Naive thymus-derived CD4-positive, alpha-beta T cell (primary cell): ENCODE data around the gene ERC1. TPM values are rescaled to one million over a fixed set of nuclear protein-coding genes. Genes with fewer than 3 reads are reported as not detected.

Experiments
- ATAC-seq: fragments of 150-1000 bp; cut with Tn5 transposase; 2 replicates; pipeline ENCODE4 v1.10.0; 2021; ENCODE audit warnings: mild to moderate bottlenecking, moderate library complexity
- CTCF ChIA-PET: fragments of 350-600 bp; sonication (Branson Sonifier 250); formaldehyde crosslinking; loops from one replicate; lab custom pipeline; 2021; ENCODE audit warnings: antibody characterized with exemption; lab: Charles Lee
- POLR2A ChIA-PET: fragments of 350-600 bp; sonication (Branson Sonifier 250); formaldehyde crosslinking; loops from one replicate; lab custom pipeline; 2021; ENCODE audit warnings: antibody characterized with exemption, inconsistent platforms; lab: Charles Lee
- DNase-seq, 9 donors: peaks; one replicate each; pipeline versions ENCODE4 v3.0.0 to v3.0.0-alpha.2; 2020 to 2022; ENCODE audit warnings: mixed read lengths in 1 of 9
- H3K27ac ChIP-seq: one replicate; pipeline ENCODE4 v1.7.0; 2013; ENCODE audit warnings: mild to moderate bottlenecking, low read depth, low read length, moderate library complexity
- H3K27me3 ChIP-seq, 2 donors: one replicate each; pipeline ENCODE4 v1.7.0; 2013; ENCODE audit warnings: low read length in 2 of 2, mild to moderate bottlenecking in 2 of 2, moderate library complexity in 2 of 2; ENCODE audit not compliant: control insufficient read depth in 2 of 2, insufficient read depth in 2 of 2
- H3K36me3 ChIP-seq, 3 experiments: 1 replicate in 2 of 3; 2 replicates in 1 of 3; pipeline ENCODE4 v1.7.0; 2013; ENCODE audit warnings: low read length in 3 of 3, mild to moderate bottlenecking in 3 of 3, moderate library complexity in 1 of 3; ENCODE audit not compliant: insufficient read depth in 3 of 3, control insufficient read depth in 2 of 3
- H3K4me1 ChIP-seq, 2 donors: one replicate each; pipeline ENCODE4 v1.7.0; 2013; ENCODE audit warnings: low read length in 2 of 2, mild to moderate bottlenecking in 2 of 2, moderate library complexity in 1 of 2; ENCODE audit not compliant: control insufficient read depth in 2 of 2, insufficient read depth in 2 of 2
- H3K4me3 ChIP-seq: 2 replicates; pipeline ENCODE4 v1.7.0; 2013; ENCODE audit warnings: mild to moderate bottlenecking, low read length
- H3K9me3 ChIP-seq, 3 experiments: 1 replicate in 2 of 3; 2 replicates in 1 of 3; pipeline ENCODE4 v1.7.0; 2013; ENCODE audit warnings: low read length in 3 of 3; ENCODE audit not compliant: control insufficient read depth in 2 of 3
- H3K27ac Mint-ChIP-seq, 9 donors: one replicate each; pipeline ENCODE4 v1.8.0; 2020 to 2022; ENCODE audit warnings: mixed read lengths in 9 of 9, mild to moderate bottlenecking in 8 of 9, moderate library complexity in 5 of 9, inconsistent platforms in 2 of 9
- H3K27me3 Mint-ChIP-seq, 5 donors: one replicate each; pipeline ENCODE4 v1.8.0; 2021 to 2022; ENCODE audit warnings: mixed read lengths in 5 of 5, mild to moderate bottlenecking in 1 of 5
- H3K36me3 Mint-ChIP-seq, 5 donors: one replicate each; pipeline ENCODE4 v1.8.0; 2020 to 2022; ENCODE audit warnings: mixed read lengths in 5 of 5, mild to moderate bottlenecking in 3 of 5, inconsistent platforms in 1 of 5
- H3K4me1 Mint-ChIP-seq, 7 donors: one replicate each; pipeline ENCODE4 v1.8.0; 2020 to 2022; ENCODE audit warnings: mixed read lengths in 7 of 7, mild to moderate bottlenecking in 3 of 7, inconsistent platforms in 1 of 7
- H3K4me3 Mint-ChIP-seq, 10 donors: one replicate each; pipeline ENCODE4 v1.8.0; 2020 to 2022; ENCODE audit warnings: mild to moderate bottlenecking in 10 of 10, mixed read lengths in 10 of 10, moderate library complexity in 6 of 10, inconsistent platforms in 2 of 10
- H3K9me3 Mint-ChIP-seq, 11 donors: one replicate each; pipeline ENCODE4 v1.8.0; 2020 to 2022; ENCODE audit warnings: mixed read lengths in 11 of 11, mild to moderate bottlenecking in 4 of 11, inconsistent platforms in 1 of 11, moderate library complexity in 1 of 11
- intact Hi-C, 2 donors: fragments of 100-400 bp; cut with micrococcal nuclease; formaldehyde crosslinking; loops; one replicate each; pipeline ENCODE4 v1.15.1; 2023
- polyA plus RNA-seq, 2 donors: library from polyadenylated mRNA; unstranded; fragments of 300-500 nt; fragmentation: Illumina TruSeq; gene quantifications; one replicate each; pipeline ENCODE4 v1.2.3, GENCODE V29; 2021
- total RNA-seq, 6 experiments: library from RNA in 5 of 6; stranded (reverse) in 5 of 6; gene quantifications; 1 replicate in 5 of 6; 2 replicates in 1 of 6; pipeline ENCODE4 v1.2.3 and lab custom pipeline; 2021 to 2026

The ERC1 gene
- total and polyA plus RNA-seq, 7 experiments from 2014 or later: 15.9 to 62.0 (median 51.5) TPM

DNA sequence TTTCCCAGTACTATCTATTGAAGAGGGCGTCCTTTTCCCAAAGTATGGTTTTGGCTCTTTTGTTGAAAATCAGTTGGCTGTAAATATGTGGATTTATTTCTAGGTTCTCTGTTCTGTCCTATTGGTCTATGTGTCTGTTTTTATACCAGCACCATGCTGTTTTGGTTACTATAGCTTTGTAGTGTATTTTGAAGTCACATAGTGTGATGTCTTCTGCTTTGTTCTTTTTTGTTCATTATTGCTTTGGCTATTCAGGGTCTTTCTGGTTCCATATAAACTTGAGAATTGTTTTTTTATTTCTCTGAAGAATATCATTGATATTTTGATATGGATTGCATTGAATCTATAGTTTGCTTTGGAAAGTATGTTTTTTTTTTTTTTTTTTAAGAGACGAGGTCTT, 67.4 kb downstream of the ERC1 start:
- Histone ChIP-seq H3K27me3 (no peaks in the 10 kb centered on the region), H3K4me1 (no peaks in the 10 kb centered on the region), H3K9me3 (peaks cover 0 to 22% (median 2%) of the 10 kb centered on the region in 3 experiments), H3K27ac (no peak overlapping the region), H3K36me3 (peaks cover 0 to 3% (median 0%) of the 10 kb centered on the region in 3 experiments), H3K4me3 (no peak overlapping the region)
- DNase-seq (no peak), ATAC-seq (no peak)
- POLR2A ChIA-PET: no interaction called here
- H3K4me1 Mint-ChIP-seq: peaks cover 0 to 37% (median 21%) of the 10 kb centered on the region in 7 donors
- H3K4me3 Mint-ChIP-seq: peak overlapping the region in 1 of 10 donors; percentile 8
- no peaks in the 10 kb centered on the region for H3K27me3 Mint-ChIP-seq
- peaks cover 0 to 54% (median 26%) of the 10 kb centered on the region in 11 donors for H3K9me3 Mint-ChIP-seq
- CTCF ChIA-PET: no interaction called here
- H3K36me3 Mint-ChIP-seq: peaks cover 27 to 61% (median 47%) of the 10 kb centered on the region in 5 donors
- H3K27ac Mint-ChIP-seq: no peak overlapping the region
- intact Hi-C loops: no loop called here

DNA sequence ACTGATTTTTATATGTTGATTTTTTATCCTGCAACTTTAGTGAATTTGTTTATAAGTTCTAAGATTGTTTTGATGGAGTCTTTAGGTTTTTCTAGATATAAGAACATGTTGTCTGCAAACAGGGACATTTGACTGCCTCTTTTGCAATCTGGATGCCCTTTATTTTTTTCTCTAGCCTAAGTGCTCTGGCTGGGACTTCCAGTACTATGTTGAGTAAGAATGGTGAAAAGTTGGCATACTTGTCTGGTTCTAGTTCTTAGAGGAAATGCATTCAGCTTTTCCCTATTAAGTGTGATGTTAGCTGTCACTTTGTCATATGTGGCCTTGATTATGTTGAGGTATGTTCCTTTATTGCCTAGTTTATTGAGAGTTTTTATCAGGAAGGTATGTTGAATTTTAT, 68.1 kb downstream of the ERC1 start:
- POLR2A ChIA-PET: no interaction called here
- CTCF ChIA-PET: no interaction called here
- Histone ChIP-seq H3K4me3 (no peak overlapping the region), H3K9me3 (peaks cover 0 to 28% (median 8%) of the 10 kb centered on the region in 3 experiments), H3K27me3 (no peaks in the 10 kb centered on the region), H3K27ac (no peak overlapping the region), H3K4me1 (no peaks in the 10 kb centered on the region), H3K36me3 (peaks cover 0 to 3% (median 0%) of the 10 kb centered on the region in 3 experiments)
- no peaks in the 10 kb centered on the region for H3K27me3 Mint-ChIP-seq
- no peak overlapping the region for H3K4me3 Mint-ChIP-seq
- ATAC-seq (no peak), DNase-seq (no peak)
- peaks cover 0 to 32% (median 18%) of the 10 kb centered on the region in 7 donors for H3K4me1 Mint-ChIP-seq
- peaks cover 0 to 61% (median 32%) of the 10 kb centered on the region in 11 donors for H3K9me3 Mint-ChIP-seq
- H3K36me3 Mint-ChIP-seq: peaks cover 32 to 69% (median 54%) of the 10 kb centered on the region in 5 donors
- H3K27ac Mint-ChIP-seq: no peak overlapping the region
- intact Hi-C loops: no loop called here

DNA sequence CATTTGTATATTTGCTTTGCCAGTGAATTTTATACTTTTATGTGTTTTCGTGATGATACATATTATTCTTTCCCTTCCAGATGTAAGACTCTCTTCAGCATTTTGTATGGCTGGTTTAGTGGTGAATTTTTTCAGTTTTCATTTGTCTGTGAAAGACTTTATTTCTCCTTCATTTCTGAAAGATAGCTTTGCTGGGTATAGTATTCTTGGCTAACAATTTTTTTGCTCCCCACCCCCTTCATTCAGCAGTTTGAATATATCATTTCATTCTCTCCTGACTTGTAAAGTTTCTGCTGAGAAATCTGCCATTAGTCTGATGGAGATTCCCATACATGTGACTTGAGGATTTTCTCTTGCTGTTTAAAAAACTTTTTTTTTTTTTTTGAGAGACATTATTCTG, 72.8 kb downstream of the ERC1 start:
- Histone ChIP-seq H3K4me1 (no peaks in the 10 kb centered on the region), H3K36me3 (peaks cover 0 to 3% (median 0%) of the 10 kb centered on the region in 3 experiments), H3K9me3 (peaks cover 0 to 27% (median 8%) of the 10 kb centered on the region in 3 experiments), H3K4me3 (no peak overlapping the region), H3K27me3 (no peaks in the 10 kb centered on the region), H3K27ac (no peak overlapping the region)
- H3K27me3 Mint-ChIP-seq: no peaks in the 10 kb centered on the region
- ChIA-PET POLR2A (no interaction called here), CTCF (no interaction called here)
- DNase-seq (no peak), ATAC-seq (no peak)
- intact Hi-C loops: no loop called here
- peaks cover 0 to 35% (median 18%) of the 10 kb centered on the region in 7 donors for H3K4me1 Mint-ChIP-seq
- peaks cover 9 to 64% (median 31%) of the 10 kb centered on the region in 11 donors for H3K9me3 Mint-ChIP-seq
- H3K27ac Mint-ChIP-seq: no peak overlapping the region
- H3K36me3 Mint-ChIP-seq: peaks cover 32 to 62% (median 60%) of the 10 kb centered on the region in 5 donors
- no peak overlapping the region for H3K4me3 Mint-ChIP-seq

DNA sequence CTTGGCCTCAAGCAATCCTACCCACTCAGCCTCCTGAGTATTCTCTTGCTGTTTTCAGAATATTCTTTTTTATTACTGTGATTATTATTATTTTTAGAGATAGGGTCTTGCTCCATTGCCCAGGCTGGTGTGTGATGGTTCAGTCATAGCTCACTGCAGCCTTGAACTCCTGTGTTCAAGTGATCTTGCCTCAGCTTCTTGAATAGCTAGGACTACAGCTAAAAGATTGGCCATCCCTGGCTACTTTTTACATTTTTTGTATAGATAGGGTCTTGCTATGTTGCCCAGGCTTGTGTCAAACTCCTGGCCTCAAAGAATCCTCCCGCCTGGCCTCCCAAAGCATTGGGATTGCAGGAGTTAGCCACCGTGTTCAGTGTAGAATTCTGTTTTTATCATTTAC, 73.3 kb downstream of the ERC1 start:
- ChIA-PET POLR2A (no interaction called here), CTCF (no interaction called here)
- Histone ChIP-seq H3K9me3 (peaks cover 0 to 26% (median 8%) of the 10 kb centered on the region in 3 experiments), H3K4me3 (no peak overlapping the region), H3K4me1 (no peaks in the 10 kb centered on the region), H3K27me3 (no peaks in the 10 kb centered on the region), H3K27ac (no peak overlapping the region), H3K36me3 (peaks cover 0 to 3% (median 0%) of the 10 kb centered on the region in 3 experiments)
- DNase-seq (no peak), ATAC-seq (no peak)
- H3K36me3 Mint-ChIP-seq: peaks cover 27 to 58% (median 55%) of the 10 kb centered on the region in 5 donors
- no peaks in the 10 kb centered on the region for H3K27me3 Mint-ChIP-seq
- peaks cover 0 to 34% (median 19%) of the 10 kb centered on the region in 7 donors for H3K4me1 Mint-ChIP-seq
- intact Hi-C loops: no loop called here
- H3K4me3 Mint-ChIP-seq: no peak overlapping the region
- peaks cover 9 to 59% (median 28%) of the 10 kb centered on the region in 11 donors for H3K9me3 Mint-ChIP-seq
- no peak overlapping the region for H3K27ac Mint-ChIP-seq

DNA sequence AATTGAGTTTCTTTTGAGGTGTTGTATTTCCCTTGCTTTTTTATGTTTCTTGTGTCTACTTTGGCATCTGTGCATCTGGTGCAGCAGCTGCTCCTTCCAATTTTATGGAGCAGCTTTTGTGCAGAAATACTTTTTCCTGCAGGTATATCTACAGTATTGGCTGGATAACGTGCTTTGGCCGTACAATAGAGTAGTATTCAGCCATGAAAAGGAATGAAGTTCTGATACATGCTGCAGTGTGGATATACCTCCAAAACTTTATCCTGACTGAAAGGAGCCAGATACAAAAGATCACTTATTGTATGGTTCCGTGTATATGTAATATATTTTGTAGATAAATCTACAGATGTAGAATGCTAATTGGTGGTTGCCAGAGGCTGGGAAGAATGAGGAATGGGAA, 74.6 kb downstream of the ERC1 start:
- peaks cover 8 to 47% (median 23%) of the 10 kb centered on the region in 11 donors for H3K9me3 Mint-ChIP-seq
- Histone ChIP-seq H3K4me1 (no peaks in the 10 kb centered on the region), H3K9me3 (peaks cover 0 to 26% (median 8%) of the 10 kb centered on the region in 3 experiments), H3K27ac (no peak overlapping the region), H3K27me3 (no peaks in the 10 kb centered on the region), H3K36me3 (peaks cover 0 to 3% (median 0%) of the 10 kb centered on the region in 3 experiments), H3K4me3 (no peak overlapping the region)
- no peak overlapping the region for H3K4me3 Mint-ChIP-seq
- intact Hi-C loops: no loop called here
- DNase-seq (no peak), ATAC-seq (no peak)
- CTCF ChIA-PET: interaction anchor here (0.6 kb wide), 1 partner anchor 52 kb away, joined by 3 read pairs; no protein-coding TSS in a partner anchor
- H3K36me3 Mint-ChIP-seq: peaks cover 26 to 49% (median 47%) of the 10 kb centered on the region in 5 donors
- H3K27me3 Mint-ChIP-seq: no peaks in the 10 kb centered on the region
- POLR2A ChIA-PET: interaction anchor here (0.6 to 0.8 kb wide), 2 partner anchors 46 to 51 kb away, joined by 3 read pairs; no protein-coding TSS in a partner anchor
- no peak overlapping the region for H3K27ac Mint-ChIP-seq
- peaks cover 2 to 38% (median 23%) of the 10 kb centered on the region in 7 donors for H3K4me1 Mint-ChIP-seq

DNA sequence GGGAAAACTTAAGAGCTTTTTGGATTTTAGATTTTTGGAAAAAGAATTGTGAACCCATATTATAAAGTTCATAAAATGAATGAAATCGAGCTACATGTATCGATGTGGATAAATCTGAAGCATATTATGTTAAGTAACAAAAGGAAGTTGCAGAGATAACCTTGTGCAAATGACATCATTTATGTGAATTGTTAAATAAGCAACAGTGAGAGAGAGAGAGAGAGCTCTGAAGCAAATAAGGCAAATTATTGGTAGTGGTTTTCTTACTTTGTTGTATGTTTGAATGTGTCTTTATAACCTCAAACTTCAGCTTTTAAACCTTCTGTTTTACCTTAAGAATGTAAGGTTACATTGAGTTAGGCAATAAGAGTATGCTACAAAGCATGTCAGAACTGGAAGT, 78.8 kb downstream of the ERC1 start:
- Histone ChIP-seq H3K27ac (no peak overlapping the region), H3K27me3 (no peaks in the 10 kb centered on the region), H3K9me3 (no peaks in the 10 kb centered on the region), H3K36me3 (no peaks in the 10 kb centered on the region), H3K4me3 (no peak overlapping the region), H3K4me1 (no peaks in the 10 kb centered on the region)
- POLR2A ChIA-PET: no interaction called here
- intact Hi-C loops: no loop called here
- peaks cover 0 to 9% (median 4%) of the 10 kb centered on the region in 11 donors for H3K9me3 Mint-ChIP-seq
- no peaks in the 10 kb centered on the region for H3K27me3 Mint-ChIP-seq
- peaks cover 4 to 41% (median 26%) of the 10 kb centered on the region in 7 donors for H3K4me1 Mint-ChIP-seq
- DNase-seq (no peak), ATAC-seq (no peak)
- H3K36me3 Mint-ChIP-seq: peaks cover 3 to 27% (median 14%) of the 10 kb centered on the region in 5 donors
- no peak overlapping the region for H3K27ac Mint-ChIP-seq
- H3K4me3 Mint-ChIP-seq: no peak overlapping the region
- CTCF ChIA-PET: interaction anchor here (0.7 kb wide), 1 partner anchor 39 kb away, joined by 3 read pairs; no protein-coding TSS in a partner anchor

DNA sequence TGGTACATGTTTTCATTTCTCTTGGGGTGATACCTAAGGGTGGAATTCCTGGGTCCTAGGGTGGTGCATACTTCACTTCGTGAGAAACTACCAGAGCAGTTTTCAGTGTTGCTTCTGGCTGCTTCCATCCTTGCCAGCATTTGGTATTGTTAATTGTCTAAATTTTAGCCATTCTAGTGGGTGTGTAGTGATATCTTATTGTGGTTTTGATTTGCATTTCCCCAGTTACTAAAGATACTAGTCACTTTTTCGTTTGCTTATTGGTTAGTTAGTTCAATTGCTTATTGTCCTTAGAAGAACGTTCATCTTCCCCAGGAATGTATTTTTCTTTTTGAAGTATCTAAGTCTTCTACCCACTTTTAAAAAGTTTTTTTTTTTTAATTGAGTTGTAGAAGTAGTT, 80.2 kb downstream of the ERC1 start:
- H3K27ac Mint-ChIP-seq: peak overlapping the region in 1 of 9 donors; percentile 7
- Histone ChIP-seq H3K9me3 (no peaks in the 10 kb centered on the region), H3K4me1 (no peaks in the 10 kb centered on the region), H3K4me3 (no peak overlapping the region), H3K27me3 (no peaks in the 10 kb centered on the region), H3K36me3 (no peaks in the 10 kb centered on the region), H3K27ac (no peak overlapping the region)
- ChIA-PET POLR2A (no interaction called here), CTCF (no interaction called here)
- DNase-seq (no peak), ATAC-seq (no peak)
- no peak overlapping the region for H3K4me3 Mint-ChIP-seq
- H3K27me3 Mint-ChIP-seq: no peaks in the 10 kb centered on the region
- intact Hi-C loops: no loop called here
- H3K4me1 Mint-ChIP-seq: peaks cover 0 to 32% (median 22%) of the 10 kb centered on the region in 7 donors
- H3K36me3 Mint-ChIP-seq: peaks cover 0 to 20% (median 4%) of the 10 kb centered on the region in 5 donors
- no peaks in the 10 kb centered on the region for H3K9me3 Mint-ChIP-seq
